Hematopoietic multipotent progenitor cell (in vitro differentiated cells): ENCODE data around the gene LDHB. TPM values are rescaled to one million over a fixed set of nuclear protein-coding genes. Genes with fewer than 3 reads are reported as not detected.
"Not testable (repeated sequence)": the region's sequence is repeated elsewhere in the genome, so short reads cannot be mapped to it uniquely, and the experiment has no call there.

Experiments used
- DNase-seq, 3 donors: peaks; one replicate each; pipeline ENCODE4 v3.0.0-alpha.2; 2011 to 2015; ENCODE audit warnings: low read depth in 2 of 3, low spot score in 2 of 3
- total RNA-seq: library from RNA; depleted of rRNA; stranded (reverse); fragments of >200 nt; gene quantifications from one replicate; pipeline ENCODE4 v1.2.3, GENCODE V29; 2012

LDHB gene
- total RNA-seq, 1 donor, result 400 TPM

- peak in 1 of 3 donors; percentile 24 for DNase-seq
These were observed 43.1 kb downstream of the LDHB start for GRCh38 chr12:21614506-21614905.

- no peak for DNase-seq
These were observed 43.7 kb downstream of the LDHB start for GRCh38 chr12:21613931-21614330.

DNA sequence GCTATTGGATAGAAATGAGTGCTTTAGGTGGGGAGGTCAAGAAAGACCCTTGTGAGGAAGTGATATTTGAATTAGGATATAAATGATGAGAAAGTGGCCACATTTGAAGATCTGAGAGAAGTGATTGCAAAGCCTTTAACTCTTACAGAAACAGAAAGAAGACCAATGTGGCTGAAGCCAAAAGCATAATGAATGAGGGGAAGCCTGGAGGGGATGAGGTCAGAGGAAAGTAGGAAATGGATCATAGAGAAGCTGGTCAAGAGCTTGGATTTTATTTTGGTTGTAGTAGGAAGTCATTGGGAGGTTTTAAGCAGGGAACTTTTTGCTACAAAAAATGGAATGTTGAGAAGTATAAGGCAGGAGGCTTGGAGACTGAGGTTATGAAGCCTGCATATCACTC is 49.4 kb downstream of the LDHB start:
- no peak for DNase-seq

DNA sequence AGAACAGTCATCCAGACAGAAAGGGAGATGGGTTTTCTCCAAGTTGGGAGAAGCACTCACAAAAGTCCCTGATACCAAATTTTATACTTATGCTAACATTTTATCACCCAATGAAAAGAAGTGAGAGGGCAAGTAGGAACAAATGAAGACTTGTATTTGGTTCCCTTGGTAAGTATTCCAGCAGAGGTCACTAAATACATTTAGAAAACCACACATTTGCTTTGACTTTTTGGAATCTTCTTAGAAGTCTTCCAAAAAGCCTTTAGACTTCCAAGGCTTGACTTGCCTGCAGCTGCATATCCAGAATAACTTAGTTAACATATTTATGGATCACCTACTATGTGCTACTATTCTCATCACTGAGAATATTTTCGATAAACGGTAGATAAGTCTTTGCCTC is 49.9 kb downstream of the LDHB start:
- peak in 2 of 3 donors; percentile 19 to 68 for DNase-seq

GRCh38 chr12:21606175-21606574 is 51.5 kb downstream of the LDHB start:
- no peak for DNase-seq

- DNase-seq, result no peak
These were observed 53.2 kb downstream of the LDHB start, which contains the start of gene GYS2 for GRCh38 chr12:21604245-21605101. GYS2 (minus strand) TSS chr12:21604847; CDS start chr12:21604592, 255 bp downstream.

DNA sequence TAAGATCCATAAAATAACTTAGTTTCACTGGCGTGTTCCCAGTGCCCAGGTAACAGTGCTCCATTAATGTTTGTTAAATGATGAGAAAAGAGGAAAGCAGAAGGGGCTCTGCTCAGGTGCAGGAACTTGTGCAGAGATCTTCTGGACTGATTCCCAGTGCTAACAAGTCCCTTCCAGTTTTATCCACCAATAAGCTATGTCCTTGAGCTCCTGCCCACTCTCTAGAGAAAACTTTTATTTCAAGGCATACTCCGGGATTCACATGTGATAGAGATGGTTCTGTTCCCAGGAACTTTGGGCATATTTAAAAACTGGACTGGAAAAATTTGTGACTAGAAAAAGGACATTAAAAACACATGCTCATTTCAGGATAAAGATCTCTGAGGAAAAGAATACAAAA is 54.9 kb downstream of the LDHB start:
- DNase-seq, result no peak

- DNase-seq, result no peak
These were observed 57.4 kb downstream of the LDHB start for GRCh38 chr12:21600196-21600595.

GRCh38 chr12:21599143-21599999 is 58.3 kb downstream of the LDHB start:
- DNase-seq, result no peak

DNA sequence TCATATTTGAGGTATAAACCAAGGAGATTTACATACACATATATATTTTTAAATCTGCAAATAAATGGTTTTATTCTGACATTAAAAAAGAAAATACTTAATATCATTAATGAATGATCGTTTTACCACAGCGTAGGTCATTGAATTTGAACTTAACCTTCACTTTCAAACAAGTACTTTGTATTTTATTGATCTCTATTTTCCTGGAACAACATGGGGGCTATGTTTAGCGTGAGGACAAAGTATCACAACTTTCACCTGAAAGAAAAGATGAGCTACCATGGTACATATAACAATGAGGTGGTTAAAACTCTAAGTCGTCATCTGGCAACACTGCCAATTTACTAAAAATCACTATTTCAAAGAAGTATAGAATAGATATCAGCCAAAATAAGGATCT is 59.0 kb downstream of the LDHB start:
- DNase-seq, result no peak

DNA sequence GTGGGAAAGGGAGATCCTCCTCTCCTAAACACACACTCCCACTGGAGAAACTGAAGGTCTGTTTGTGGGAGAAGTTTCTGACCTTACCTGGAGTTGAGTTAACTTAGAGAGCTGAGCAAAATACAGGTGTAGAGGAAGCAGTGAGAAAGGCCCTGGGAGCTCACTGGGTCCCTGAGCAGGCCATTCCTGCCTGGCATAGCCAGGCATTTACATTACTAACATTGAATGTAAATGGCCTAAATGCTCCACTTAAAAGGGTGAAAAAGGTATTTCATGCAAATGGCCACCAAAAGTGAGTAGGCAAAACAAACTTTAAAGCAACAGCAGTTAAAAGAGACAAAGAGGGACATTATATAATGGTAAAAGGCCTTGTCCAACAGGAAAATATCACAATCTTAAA is 62.3 kb downstream of the LDHB start:
- not testable (repeated sequence) for DNase-seq

DNA sequence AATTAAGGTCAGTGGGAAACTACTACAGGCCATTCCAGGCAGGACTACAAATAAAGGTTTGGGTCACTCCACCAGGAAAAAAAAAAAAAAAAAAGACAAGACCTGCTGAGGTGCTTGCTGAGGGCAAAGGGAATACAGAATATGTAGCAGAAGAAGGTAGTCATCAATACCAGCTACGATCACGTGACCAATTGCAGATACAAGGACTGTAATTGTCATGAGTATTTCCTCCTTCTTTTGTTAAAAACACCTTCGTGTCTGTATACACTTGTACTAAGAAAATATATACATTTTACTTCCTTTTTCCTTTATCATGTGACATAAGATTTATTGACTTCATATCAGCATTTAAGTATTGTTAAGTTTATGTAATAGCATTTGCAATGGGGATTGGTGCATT is 72.2 kb downstream of the LDHB start:
- DNase-seq, result no peak

Other genes starting within 250 kb of the LDHB start
- 5.7 TPM for gene PYROXD1, start 220.2 kb downstream of the LDHB start, total RNA-seq
- 11.6 TPM for gene RECQL, start 156.2 kb downstream of the LDHB start, total RNA-seq
- 4.6 TPM for gene GOLT1B, start 156.1 kb downstream of the LDHB start, total RNA-seq
- under 0.01 TPM for gene SPX, start 131.5 kb downstream of the LDHB start, total RNA-seq
- gene GYS2, start 53.0 kb downstream of the LDHB start, total RNA-seq, result not detected
- 0.27 TPM for gene KCNJ8, start 116.9 kb upstream of the LDHB start, total RNA-seq